ENCODE data around the gene CRYBG2.

GRCh38 chr1:26372039-26372438, 18.1 kb upstream of the CRYBG2 start:
- no peak for TF ChIP-seq EZH2phosphoT487 (IDR thresholded peaks at IDR 0.05; ENCODE audit: low read length)
- TF ChIP-seq CTCF (IDR thresholded peaks at IDR 0.05; ENCODE audit: low read length) = no peak
- TF ChIP-seq EZH2 (optimal IDR thresholded peaks at IDR 0.05; ENCODE audit: low read depth, low read length) = no peak
